T-helper 1 cell (primary cell): ENCODE data around the gene C18orf63.
"Not testable (repeated sequence)": the region's sequence is repeated elsewhere in the genome, so short reads cannot be mapped to it uniquely, and the experiment has no call there.

Source experiments
- DNase-seq, 5 donors: peaks; one replicate each; pipeline ENCODE4 v3.0.0-alpha.2; 2012 to 2020

C18orf63 gene

DNA sequence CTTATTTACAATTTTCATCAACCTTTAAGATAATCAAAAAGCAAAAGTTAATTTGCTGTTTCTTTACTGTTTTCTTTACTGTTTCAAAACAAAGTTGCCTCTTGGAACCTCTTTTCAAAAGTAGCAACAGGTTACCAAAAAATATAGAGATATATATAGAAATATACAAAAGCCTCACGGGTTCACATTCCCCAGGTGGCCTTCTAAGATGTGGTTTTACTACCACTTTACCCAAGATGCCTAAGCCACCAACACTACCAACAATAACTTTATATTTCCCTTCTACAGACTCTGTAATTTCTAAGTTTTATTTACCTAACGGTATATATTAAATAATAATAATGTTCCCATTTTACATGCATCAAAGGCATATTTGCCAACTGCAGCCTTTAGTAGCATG, 28.8 kb upstream of the C18orf63 start:
- no peak for DNase-seq

- DNase-seq: no peak
These were observed 27.6 kb upstream of the C18orf63 start for GRCh38 chr18:74288041-74288440.

DNA sequence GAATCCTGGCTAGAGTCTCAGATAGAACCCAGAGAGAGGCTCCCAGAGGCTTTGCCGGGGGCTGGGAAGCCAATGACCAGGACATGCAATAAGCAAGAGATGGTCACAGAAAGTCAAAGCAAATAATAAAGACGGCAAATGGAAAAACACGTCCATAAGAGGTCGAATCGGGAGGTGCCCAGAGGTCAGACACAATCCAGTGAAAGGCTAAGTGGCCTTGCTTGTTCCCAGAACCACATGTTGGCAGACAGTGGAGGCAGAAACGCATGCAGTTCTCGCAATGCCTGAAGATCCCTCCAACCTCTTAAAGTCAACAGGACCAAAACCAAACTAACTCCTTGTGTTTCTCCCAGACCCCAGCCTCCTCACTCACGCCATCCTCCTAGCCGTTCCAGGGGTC, 26.9 kb upstream of the C18orf63 start:
- no peak for DNase-seq

DNA sequence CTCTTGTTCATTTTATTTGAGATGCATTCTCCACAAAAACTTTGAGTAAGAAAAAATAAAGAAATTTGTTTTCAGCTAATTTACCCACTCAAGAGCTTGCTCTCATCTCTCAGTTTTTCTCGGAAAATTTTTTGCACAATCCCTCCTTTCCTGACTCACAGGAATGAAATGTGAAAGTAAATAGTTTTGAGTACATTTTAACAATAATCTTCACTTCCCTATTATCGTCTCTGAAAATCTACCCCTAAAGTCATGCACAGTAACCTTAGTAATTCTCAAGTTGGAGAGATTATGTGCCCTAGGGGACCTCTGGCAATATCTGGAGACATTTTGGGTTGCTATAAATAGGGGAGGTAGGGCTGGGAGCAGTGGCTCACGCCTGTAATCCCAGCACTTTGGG, 26.5 kb upstream of the C18orf63 start:
- no peak for DNase-seq

GRCh38 chr18:74290021-74290420, 25.6 kb upstream of the C18orf63 start:
- DNase-seq: no peak

DNA sequence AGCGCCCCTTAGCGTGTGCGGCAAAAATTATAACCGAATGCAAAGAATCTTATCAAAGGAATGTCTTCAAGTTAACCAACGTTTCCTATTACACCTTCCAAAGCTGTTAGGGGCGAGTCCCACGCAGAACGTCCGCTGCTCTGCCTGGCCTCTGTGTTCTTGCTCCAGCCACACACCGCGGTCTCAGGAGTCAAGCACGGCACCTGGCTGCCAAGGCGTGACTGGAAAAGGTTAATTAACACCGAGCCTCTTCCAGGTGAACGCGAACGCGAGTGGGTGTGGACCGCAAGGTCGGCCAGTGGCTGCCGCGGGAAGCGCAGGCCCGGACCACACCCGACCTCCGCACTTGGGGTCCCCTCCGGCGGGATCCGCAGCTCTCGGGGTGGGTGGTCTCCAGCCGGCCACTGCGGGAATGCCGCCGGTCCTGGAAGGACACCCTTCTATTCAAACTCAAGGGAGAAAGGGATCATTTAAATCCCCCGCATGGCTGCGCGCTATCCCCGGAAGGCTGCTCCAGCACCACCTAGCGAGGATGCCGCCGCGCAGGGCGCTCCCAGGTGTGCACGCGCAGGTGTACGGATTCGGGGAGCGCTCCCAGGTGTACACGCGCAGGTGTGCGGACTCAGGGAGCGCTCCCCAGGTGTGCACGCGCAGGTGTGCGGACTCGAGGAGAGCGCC, 24.7 kb upstream of the C18orf63 start:
- peak in 2 of 5 donors; percentile 5 to 10 for DNase-seq

- DNase-seq: no peak
These were observed 24.2 kb upstream of the C18orf63 start for GRCh38 chr18:74291472-74291770.

- DNase-seq: peak; percentile 95 to 97 (median 97)
These were observed 23.7 kb upstream of the C18orf63 start, which contains the start of gene CYB5A for GRCh38 chr18:74291771-74292540. CYB5A (minus strand) TSS chr18:74291963; CDS start chr18:74291875, 88 bp downstream.

DNA sequence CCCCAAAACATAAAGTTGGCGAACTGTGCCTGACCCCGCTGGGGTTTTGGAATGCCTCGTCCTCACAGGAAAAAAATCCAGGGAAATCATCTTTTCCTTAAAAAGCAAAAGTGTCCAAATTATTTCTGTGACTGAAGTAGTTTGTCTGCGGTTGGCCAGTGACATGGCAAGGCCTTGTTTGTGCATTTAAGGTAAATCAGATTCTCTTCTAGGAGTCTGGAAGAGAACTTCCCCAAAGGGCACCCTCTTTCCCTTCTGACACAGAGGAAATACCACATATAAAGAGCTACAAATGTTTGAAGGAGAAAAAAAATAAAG, 23.1 kb upstream of the C18orf63 start:
- DNase-seq: no peak

- not testable (repeated sequence) for DNase-seq
These were observed 22.7 kb upstream of the C18orf63 start for GRCh38 chr18:74292982-74293381.

DNA sequence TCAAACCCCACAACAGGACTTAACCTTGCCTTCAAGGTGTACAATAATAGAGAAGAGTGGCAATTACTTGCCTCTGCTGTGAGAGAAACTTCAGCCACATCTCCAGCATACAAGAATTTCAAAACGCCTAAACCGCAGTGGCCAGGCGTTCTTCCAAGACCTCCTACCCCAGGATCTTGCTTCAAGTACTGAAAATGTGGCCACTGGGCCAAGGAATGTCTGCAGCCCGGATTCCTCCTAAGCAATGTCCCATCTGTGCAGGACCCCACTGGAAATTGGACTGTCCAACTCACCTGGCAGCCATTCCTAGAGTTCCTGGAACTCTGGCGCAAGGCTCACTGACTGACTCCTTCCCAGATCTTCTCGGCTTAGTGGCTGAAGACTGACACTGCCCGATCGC, 21.1 kb upstream of the C18orf63 start:
- no peak for DNase-seq

- DNase-seq: no peak
These were observed 16.5 kb upstream of the C18orf63 start for GRCh38 chr18:74299162-74299561.

GRCh38 chr18:74299746-74300145, 15.9 kb upstream of the C18orf63 start:
- no peak for DNase-seq

DNA sequence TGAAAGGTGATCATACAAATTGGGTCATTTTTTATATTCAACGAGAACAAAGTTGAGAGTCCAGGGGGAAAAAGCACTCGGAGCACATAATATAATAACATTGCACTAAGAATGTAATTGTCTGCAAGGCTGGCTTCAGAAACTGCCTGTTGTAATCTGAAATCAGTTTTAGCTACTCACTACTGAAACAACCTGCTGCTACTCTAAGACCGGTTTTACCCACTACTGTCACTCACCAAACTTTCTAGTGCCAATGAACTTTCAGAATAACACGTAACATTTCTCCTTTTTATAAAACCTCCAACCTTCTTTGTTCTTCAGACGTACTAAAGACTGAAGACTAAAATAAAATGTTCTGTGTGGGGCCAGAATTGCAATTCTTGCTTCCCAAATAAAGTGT, 12.3 kb upstream of the C18orf63 start:
- DNase-seq: no peak

GRCh38 chr18:74303936-74304335, 11.7 kb upstream of the C18orf63 start:
- no peak for DNase-seq

GRCh38 chr18:74310411-74310810, 5.2 kb upstream of the C18orf63 start:
- peak in 1 of 5 donors; percentile 12 for DNase-seq

GRCh38 chr18:74311000-74311399, 4.6 kb upstream of the C18orf63 start:
- DNase-seq: no peak

DNA sequence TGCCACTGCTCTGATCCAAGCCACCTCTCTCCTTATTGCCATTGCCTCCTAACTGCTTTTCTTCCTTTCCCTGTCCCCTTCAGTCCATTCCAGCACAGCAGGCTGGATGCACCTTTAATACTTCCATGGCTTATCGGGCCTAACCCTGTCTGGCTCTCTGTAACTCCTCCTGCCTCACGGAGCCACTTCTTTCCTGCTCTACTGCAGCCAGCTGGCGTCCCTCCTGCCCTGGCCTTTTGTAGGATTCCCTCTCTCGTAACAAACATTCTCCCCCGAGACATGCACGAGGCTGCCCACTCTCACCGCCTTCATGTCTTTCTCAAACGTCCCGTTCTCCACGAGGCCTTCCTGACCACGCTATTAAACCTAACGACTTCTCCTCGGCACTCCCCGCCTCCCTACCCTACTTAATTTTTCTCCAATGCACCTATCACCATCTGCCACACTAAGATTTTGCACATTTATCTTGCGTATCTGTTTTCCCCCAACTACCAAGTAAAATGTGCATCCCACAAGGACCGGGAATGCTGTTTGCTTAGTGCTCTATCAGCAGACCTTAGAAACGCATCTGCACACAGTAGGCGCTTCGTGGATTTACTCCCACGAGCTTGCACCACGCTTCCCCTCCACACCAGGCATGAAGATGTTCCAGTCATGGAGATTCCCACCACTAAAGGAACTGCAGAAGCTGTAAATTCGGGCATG, 728 bp upstream of the C18orf63 start:
- no peak for DNase-seq

- DNase-seq: no peak
These were observed 875 bp downstream of the C18orf63 start for GRCh38 chr18:74316257-74317170.

- DNase-seq: no peak
These were observed 10.6 kb downstream of the C18orf63 start for GRCh38 chr18:74326231-74326630.

- not testable (repeated sequence) for DNase-seq
These were observed 11.2 kb downstream of the C18orf63 start for GRCh38 chr18:74326791-74327190.

DNA sequence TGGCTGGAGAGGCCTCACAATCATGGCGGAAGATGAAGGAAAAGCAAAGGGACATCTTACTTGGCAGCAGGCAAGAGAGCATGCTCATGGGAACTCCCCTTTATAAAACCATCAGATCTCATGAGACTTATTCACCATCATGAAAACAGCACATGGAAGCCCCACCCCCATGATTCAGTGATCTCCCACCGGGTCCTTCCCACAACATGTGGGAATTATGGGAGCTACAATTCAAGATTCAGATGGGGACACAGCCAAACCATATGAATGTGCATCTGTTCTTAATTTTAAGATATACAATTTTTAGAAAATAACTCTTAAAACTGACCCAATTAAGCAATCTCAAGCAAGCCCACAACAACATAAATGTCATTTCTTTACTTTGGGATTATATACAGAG, 12.6 kb downstream of the C18orf63 start:
- DNase-seq: no peak

- no peak for DNase-seq
These were observed 14.1 kb downstream of the C18orf63 start for GRCh38 chr18:74329688-74330205.
